GM12878 (cell line): ENCODE measurements around the gene NACA2.
"Not testable (repeated sequence)": the region's sequence is repeated elsewhere in the genome, so short reads cannot be mapped to it uniquely, and the experiment has no call there.

Source experiments
- KDM1A ChIP-seq: fragments of 200-600 bp; sonication (generic); IDR thresholded peaks from 2 replicates; pipeline ENCODE4 v1.6.1; 2016; ENCODE audit warnings: borderline replicate concordance
- RAD21 ChIP-seq: IDR thresholded peaks from 2 replicates; pipeline ENCODE4 v1.6.1; 2011; ENCODE audit warnings: mild to moderate bottlenecking, low read depth, low read length, moderate library complexity; ENCODE audit not compliant: insufficient read depth
- REST ChIP-seq: IDR thresholded peaks from 2 replicates; pipeline ENCODE4 v1.6.1; 2012; ENCODE audit warnings: mild to moderate bottlenecking, low read depth, low read length
- SMARCA5 ChIP-seq: fragments of 450-650 bp; IDR thresholded peaks from 2 replicates; pipeline ENCODE4 v1.6.1; 2017; ENCODE audit warnings: mild to moderate bottlenecking
- STAT3 ChIP-seq: IDR thresholded peaks from 2 replicates; pipeline ENCODE4 v1.6.1; 2011; ENCODE audit warnings: low read depth, low read length, improper control_type of control experiment
- YY1 ChIP-seq: IDR thresholded peaks from 2 replicates; pipeline ENCODE4 v1.6.1; 2011; ENCODE audit warnings: low read depth, mild to moderate bottlenecking, low read length
- TF ChIP-seq, protein P1 (sequence below), 3 experiments: IDR thresholded peaks in 2 of 3; conservative IDR thresholded peaks in 1 of 3; 2 replicates each; pipeline ENCODE4 v1.5.1; 2011; ENCODE audit warnings: low read depth in 3 of 3, low read length in 3 of 3, mild to moderate bottlenecking in 3 of 3, control low read depth in 2 of 3, moderate library complexity in 2 of 3, inconsistent platforms in 1 of 3, mixed read lengths in 1 of 3; ENCODE audit not compliant: control insufficient read depth in 2 of 3, insufficient read depth in 1 of 3; ENCODE audit errors: extremely low read depth in 1 of 3

GRCh38 chr17:61552560-61552959, 38.5 kb downstream of the NACA2 start:
- not testable (repeated sequence) for TF ChIP-seq SMARCA5, REST, KDM1A, STAT3, YY1, RAD21
- TF ChIP-seq, protein P1, sequence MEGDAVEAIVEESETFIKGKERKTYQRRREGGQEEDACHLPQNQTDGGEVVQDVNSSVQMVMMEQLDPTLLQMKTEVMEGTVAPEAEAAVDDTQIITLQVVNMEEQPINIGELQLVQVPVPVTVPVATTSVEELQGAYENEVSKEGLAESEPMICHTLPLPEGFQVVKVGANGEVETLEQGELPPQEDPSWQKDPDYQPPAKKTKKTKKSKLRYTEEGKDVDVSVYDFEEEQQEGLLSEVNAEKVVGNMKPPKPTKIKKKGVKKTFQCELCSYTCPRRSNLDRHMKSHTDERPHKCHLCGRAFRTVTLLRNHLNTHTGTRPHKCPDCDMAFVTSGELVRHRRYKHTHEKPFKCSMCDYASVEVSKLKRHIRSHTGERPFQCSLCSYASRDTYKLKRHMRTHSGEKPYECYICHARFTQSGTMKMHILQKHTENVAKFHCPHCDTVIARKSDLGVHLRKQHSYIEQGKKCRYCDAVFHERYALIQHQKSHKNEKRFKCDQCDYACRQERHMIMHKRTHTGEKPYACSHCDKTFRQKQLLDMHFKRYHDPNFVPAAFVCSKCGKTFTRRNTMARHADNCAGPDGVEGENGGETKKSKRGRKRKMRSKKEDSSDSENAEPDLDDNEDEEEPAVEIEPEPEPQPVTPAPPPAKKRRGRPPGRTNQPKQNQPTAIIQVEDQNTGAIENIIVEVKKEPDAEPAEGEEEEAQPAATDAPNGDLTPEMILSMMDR (IDR thresholded peaks at IDR 0.05 in 2 of 3, conservative IDR thresholded peaks at IDR 0.05 in 1 of 3; ENCODE audit: control insufficient read depth in 2 of 3, extremely low read depth in 1 of 3, insufficient read depth in 1 of 3, low read depth in 3 of 3, low read length in 3 of 3), result not testable (repeated sequence)
